NCI-H2227 treated with DMSO at 0.1 percent for 48 hours (cell line): ENCODE measurements around the gene COX15.
"Not testable (repeated sequence)": the region's sequence is repeated elsewhere in the genome, so short reads cannot be mapped to it uniquely, and the experiment has no call there.

Source experiments
- DNase-seq: peaks from one replicate; lab custom pipeline; 2025; lab: John Stamatoyannopoulos, UW

COX15 gene

GRCh38 chr10:99740933-99741559, 9.1 kb upstream of the COX15 start:
- no peak for DNase-seq

- no peak for DNase-seq
Measured at GRCh38 chr10:99740260-99740659, 8.3 kb upstream of the COX15 start.

- not testable (repeated sequence) for DNase-seq
Measured at GRCh38 chr10:99734111-99734510, 2.2 kb upstream of the COX15 start.

- peak; percentile 30 for DNase-seq
Measured at GRCh38 chr10:99733366-99733765, 1.4 kb upstream of the COX15 start.

GRCh38 chr10:99731306-99732032, 458 bp downstream of the COX15 start:
- no peak for DNase-seq

GRCh38 chr10:99730026-99730425, 1.9 kb downstream of the COX15 start:
- DNase-seq: no peak

DNA sequence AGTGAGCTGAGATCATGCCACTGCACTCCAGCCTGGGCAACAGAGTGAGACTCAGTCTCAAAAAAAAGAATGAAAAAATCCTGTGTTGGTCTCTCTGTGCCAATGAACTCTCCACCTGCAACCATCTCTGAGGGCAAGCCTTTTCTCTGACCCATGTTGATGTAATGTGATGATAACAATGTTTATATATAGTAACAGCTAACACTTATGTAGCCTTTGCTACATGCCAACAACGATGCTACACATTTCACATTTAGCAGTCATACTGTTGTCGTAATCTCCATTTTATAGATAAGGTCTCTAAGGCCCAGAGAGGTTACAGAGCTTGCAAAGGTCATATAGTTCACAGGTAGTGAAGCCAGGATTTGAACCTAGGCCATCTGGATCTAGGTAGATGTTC, 11.5 kb downstream of the COX15 start:
- DNase-seq: no peak

- DNase-seq: no peak
Measured at GRCh38 chr10:99714446-99714845, 17.5 kb downstream of the COX15 start.

- no peak for DNase-seq
Measured at GRCh38 chr10:99711129-99711719, 20.7 kb downstream of the COX15 start.

GRCh38 chr10:99709480-99710229, 22.3 kb downstream of the COX15 start:
- DNase-seq: peak; percentile 3

GRCh38 chr10:99708428-99709012, 23.4 kb downstream of the COX15 start:
- no peak for DNase-seq

GRCh38 chr10:99700649-99701048, 31.3 kb downstream of the COX15 start:
- no peak for DNase-seq

DNA sequence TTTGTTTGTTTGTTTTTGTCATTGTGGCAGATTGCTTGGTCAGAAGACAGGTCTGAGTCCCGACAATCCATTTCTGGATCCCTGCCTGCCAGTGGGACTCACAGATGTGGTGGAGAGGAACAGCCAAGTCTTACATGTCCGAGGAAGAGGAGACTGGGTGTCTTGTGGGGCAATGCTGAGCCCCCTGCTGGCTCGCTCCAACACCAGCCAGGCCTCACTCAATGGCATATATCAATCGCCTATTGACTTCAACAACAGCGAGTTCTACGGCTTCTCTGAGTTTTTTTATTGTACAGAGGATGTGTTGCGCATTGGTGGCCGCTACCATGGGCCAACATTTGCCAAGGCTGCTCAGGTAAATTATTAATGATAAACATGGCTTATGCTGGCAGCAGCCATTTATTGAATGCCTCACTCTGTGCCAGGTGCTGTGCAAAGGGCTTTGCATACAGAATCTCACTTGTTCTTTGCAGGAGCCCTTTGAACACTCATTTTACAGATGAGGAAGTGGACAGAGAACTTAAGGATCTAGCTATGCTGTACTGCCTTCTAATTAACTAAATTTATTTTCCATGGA, 33.3 kb downstream of the COX15 start:
- no peak for DNase-seq

GRCh38 chr10:99695761-99696160, 36.2 kb downstream of the COX15 start:
- DNase-seq: no peak

- no peak for DNase-seq
Measured at GRCh38 chr10:99693933-99694583, 37.9 kb downstream of the COX15 start.

- no peak for DNase-seq
Measured at GRCh38 chr10:99689461-99689860, 42.5 kb downstream of the COX15 start.

GRCh38 chr10:99685597-99685967, 46.3 kb downstream of the COX15 start:
- DNase-seq: no peak

GRCh38 chr10:99682752-99683151, 49.2 kb downstream of the COX15 start:
- no peak for DNase-seq
